NB4 (cell line): ENCODE data around the gene KRT14.
"Not testable (repeated sequence)": the region's sequence is repeated elsewhere in the genome, so short reads cannot be mapped to it uniquely, and the experiment has no call there.

Experiments
- DNase-seq: peaks from one replicate; pipeline ENCODE4 v3.0.0; 2010; ENCODE audit warnings: low read depth
- H3K4me3 ChIP-seq: one replicate; pipeline ENCODE4 v1.5.1; 2011; ENCODE audit warnings: mild to moderate bottlenecking, low read depth, low read length, moderate library complexity
- MYC ChIP-seq: IDR thresholded peaks from 2 replicates; pipeline ENCODE4 v1.6.1; 2011; ENCODE audit warnings: low read depth, low read length
- POLR2A ChIP-seq: IDR thresholded peaks from 2 replicates; pipeline ENCODE4 v1.6.1; 2011; ENCODE audit warnings: mild to moderate bottlenecking; ENCODE audit not compliant: insufficient read length; ENCODE audit errors: extremely low read depth
- TF ChIP-seq, protein P1 (sequence below): IDR thresholded peaks from one replicate; pipeline ENCODE4 v1.5.1; 2012; ENCODE audit warnings: low read depth, low read length
- TF ChIP-seq, protein P2 (sequence below): IDR thresholded peaks from 2 replicates; pipeline ENCODE4 v1.6.1; 2011; ENCODE audit warnings: low read depth, low read length

KRT14 gene

DNA sequence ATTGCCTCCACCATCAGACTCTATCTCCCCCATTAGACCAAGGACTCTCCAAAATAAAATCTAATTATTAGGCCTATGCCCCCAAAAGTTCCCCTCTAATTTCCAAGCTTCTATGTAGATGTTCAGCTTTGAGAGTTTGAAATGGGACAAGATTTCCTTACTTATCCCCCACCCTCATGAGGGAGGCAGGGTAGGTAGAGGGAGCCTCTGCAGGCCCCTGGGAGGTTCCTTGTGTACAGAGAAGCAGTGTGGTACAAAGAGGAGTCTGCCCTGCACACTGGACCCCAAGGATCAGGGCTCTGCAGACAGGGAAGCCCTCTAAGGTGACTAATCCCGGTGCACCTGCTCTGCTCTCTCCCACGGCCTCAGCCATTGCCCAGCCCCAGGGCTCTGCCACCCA, 35.2 kb upstream of the KRT14 start:
- no peak overlapping the region for H3K4me3 ChIP-seq
- no peak for DNase-seq
- TF ChIP-seq, protein P1, sequence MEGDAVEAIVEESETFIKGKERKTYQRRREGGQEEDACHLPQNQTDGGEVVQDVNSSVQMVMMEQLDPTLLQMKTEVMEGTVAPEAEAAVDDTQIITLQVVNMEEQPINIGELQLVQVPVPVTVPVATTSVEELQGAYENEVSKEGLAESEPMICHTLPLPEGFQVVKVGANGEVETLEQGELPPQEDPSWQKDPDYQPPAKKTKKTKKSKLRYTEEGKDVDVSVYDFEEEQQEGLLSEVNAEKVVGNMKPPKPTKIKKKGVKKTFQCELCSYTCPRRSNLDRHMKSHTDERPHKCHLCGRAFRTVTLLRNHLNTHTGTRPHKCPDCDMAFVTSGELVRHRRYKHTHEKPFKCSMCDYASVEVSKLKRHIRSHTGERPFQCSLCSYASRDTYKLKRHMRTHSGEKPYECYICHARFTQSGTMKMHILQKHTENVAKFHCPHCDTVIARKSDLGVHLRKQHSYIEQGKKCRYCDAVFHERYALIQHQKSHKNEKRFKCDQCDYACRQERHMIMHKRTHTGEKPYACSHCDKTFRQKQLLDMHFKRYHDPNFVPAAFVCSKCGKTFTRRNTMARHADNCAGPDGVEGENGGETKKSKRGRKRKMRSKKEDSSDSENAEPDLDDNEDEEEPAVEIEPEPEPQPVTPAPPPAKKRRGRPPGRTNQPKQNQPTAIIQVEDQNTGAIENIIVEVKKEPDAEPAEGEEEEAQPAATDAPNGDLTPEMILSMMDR: no peak
- TF ChIP-seq POLR2A (no peak), MYC (no peak)
- TF ChIP-seq, protein P2, sequence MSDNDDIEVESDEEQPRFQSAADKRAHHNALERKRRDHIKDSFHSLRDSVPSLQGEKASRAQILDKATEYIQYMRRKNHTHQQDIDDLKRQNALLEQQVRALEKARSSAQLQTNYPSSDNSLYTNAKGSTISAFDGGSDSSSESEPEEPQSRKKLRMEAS: no peak

DNA sequence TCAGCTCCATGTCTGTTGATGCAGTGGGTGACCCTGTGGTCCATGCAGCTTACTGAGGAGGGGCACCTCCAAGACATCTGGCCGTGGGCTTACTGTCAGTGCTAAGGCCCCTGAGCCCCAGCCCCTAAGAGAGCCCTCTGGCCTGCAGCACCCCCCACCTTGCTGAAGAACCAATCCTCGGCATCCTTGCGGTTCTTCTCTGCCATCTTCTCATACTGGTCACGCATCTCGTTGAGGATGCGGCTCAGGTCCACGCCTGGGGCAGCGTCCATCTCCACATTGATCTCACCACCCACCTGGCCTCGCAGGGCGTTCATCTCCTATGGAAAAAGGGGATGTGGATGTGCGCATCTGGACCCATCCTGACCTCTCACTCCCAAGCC, 34.7 kb upstream of the KRT14 start:
- DNase-seq, H3K4me3 ChIP-seq: not testable (repeated sequence)

DNA sequence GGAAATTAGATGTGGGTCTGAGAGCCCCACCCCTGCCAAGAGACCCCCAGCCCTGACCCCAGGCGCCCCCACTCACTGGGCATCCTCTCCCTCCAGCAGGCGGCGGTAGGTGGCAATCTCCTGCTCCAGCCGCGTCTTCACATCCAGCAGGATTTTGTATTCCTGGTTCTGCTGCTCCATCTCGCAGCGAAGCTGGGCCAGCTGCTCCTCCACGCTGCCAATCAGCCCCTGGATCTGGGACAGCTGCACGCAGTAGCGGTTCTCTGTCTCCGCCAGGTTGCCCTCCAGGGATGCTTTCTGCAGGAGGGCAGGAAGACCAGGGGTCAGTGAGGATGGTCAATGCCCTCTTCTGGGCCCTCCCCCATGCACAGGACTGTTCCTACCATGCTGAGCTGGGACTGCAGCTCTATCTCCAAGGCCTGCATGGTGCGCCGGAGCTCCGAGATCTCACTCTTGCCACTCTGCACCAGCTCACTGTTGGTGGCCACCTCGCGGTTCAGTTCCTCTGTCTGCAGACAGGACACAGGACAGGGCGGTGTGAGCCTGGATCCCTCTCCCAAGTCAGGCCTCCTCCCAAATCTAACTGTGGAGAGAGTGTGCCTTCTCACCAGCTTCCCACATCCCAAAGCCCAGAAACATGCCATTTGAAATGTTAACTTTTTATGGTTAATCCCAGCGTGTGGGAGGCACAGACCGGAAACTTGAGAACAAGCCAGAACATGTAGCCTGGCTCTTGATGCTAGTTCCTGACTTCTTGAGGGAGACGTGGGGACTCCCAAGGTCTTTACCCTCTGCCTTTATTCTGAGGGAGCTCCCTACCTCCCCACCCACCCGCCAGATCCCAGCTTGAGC, 34.1 kb upstream of the KRT14 start:
- no peak for TF ChIP-seq MYC
- TF ChIP-seq, protein P1: no peak
- TF ChIP-seq, protein P2: no peak
- TF ChIP-seq POLR2A: no peak
- H3K4me3 ChIP-seq: no peak overlapping the region
- no peak for DNase-seq

DNA sequence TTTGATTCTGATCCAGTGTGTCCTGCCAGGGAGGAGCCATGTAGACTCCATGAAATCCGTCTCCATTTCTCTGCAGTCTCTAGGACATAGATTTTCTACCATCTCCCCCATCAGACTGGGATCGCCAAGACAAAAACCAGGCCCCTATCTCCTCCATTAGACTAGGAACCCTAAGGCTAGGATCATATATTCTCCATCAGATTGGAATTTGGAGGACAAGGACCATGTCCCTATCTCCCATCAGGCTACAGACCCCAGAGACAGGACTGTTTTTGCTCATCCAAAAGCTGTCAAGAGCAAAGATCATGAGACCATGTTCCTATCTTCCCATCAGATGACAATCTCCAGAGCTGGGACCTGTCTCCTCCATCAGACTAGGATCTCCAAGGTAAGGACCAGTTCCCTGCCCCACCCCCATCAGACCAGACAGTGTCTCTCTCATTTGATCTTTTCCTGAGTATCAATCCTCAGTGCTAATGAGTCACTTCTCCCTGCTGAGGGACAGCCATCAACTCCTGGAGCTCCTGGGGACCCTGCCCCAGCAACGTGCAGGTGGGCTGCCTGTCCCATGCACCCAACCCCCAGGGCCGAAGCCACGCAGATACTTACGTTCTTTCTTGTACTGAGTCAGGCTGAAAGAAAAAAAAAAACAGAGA, 33.4 kb upstream of the KRT14 start:
- not testable (repeated sequence) for DNase-seq, H3K4me3 ChIP-seq

DNA sequence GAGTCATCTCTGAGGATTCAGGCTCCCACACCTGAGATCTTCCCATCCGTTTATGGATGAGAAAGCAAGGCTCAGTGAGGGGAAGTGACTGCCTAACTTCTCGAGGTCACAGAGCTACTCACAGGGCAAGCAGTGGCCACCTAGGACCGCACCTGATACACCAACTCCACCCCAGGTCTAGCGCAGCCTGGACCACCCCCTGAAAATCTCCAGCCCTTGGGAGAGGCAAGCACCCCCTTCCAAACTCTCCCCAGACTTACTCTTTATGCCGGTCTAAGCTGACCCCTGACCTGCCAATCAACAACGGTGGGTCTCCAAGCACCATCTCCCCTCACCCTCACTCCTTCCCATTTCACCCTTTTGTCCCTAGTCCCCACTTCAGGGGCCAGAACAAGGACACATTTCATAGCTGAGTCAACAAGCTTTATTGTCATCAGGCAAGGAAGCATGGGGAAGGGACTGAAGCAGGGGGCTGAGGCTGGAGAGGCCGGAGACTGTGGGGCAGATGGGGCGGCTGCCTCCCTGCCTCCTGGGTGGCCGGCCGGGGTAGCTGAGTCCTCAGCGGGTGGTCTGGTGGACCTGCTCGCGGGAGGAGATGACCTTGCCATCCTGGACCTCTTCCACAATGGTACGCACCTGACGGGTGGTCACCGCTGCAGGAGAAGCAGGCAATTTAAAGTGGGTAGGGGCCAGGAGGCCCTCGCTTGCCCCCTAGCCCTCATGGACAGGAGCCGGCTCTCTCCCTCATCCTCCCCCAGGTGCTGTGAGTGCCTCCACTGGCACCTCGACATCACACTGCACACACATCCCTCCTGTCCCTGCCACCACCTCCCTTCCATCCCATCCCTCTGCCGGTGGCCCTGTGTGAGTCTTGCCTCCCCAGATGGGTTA, 32.6 kb upstream of the KRT14 start:
- DNase-seq: no peak
- no peak overlapping the region for H3K4me3 ChIP-seq
- TF ChIP-seq POLR2A (no peak), MYC (no peak)
- TF ChIP-seq, protein P1: no peak
- TF ChIP-seq, protein P2: no peak

DNA sequence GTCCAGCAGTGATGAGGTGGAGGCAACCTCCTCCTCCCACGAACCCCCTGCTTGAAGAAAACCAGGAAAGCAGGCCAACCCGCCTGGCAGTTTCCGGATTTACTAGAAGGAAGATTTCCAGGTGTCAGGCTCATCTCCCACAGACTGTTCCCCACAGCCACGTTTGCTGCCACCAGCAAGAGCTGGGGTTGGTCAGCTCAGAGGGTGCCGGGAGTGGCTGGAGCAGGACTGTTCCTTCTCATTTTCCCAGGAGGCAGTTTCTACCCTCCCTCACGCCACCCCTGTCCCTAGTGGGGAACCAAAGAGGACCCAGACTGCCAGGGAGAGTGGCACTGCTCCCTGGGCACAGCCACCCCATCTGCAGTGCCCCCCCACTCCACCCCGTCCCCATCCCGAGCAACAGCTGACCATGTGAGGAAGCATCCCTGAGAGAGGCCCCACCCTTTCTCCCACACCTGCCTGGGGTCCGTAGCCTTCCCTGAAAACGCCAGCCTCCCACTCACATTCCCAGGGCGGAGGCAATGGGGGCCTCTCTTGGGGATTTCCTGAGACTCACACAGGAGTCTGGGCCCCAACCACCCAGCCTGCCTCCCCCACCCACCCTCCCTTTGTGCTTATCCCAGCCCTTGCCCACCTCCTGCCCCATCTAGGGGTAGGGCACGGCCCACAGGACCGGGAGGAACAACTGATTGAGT, 31.8 kb upstream of the KRT14 start:
- TF ChIP-seq, protein P1: no peak
- no peak for TF ChIP-seq POLR2A
- TF ChIP-seq MYC: no peak
- TF ChIP-seq, protein P2: no peak
- no peak for DNase-seq
- H3K4me3 ChIP-seq: no peak overlapping the region
